HepG2 (cell line): ENCODE results near the gene OTUB2. TPM values are rescaled to one million over a fixed set of nuclear protein-coding genes. Genes with fewer than 3 reads are reported as not detected.
A peak's percentile ranks its signal among the peaks of the same experiment; 100 is the strongest.

ENCODE experiments used
- ATAC-seq: fragments of 200-7000 bp; cut with Tn5 transposase; 3 replicates; pipeline ENCODE4 v1.9.1; 2020; ENCODE audit warnings: mild to moderate bottlenecking, moderate library complexity
- BruUV-seq: library from RNA; stranded (reverse); fragments of 400-500 nt; replicated peaks from 2 replicates; lab custom pipeline; 2021; lab: Mats Ljungman, UMichigan
- CTCF ChIA-PET: fragments of 300-600 bp; formaldehyde crosslinking; extraction: SDS; loops from one replicate; lab custom pipeline; 2021; ENCODE audit warnings: low total read pairs, inconsistent platforms, low intra/inter-chr PET ratio; lab: Yijun Ruan, JAX
- POLR2A ChIA-PET: fragments of 350-600 bp; sonication (Branson Sonifier 250); formaldehyde crosslinking; loops from one replicate; lab custom pipeline; 2020; ENCODE audit warnings: antibody characterized with exemption, inconsistent platforms; lab: Yijun Ruan, JAX
- DNase-seq: peaks from one replicate; pipeline ENCODE4 v3.0.0-alpha.2; 2015; ENCODE audit warnings: low spot score
- FAIRE-seq: peaks from 3 replicates; lab custom pipeline; 2011; peaks lifted over from hg19 to GRCh38; lab: Jason Lieb, UNC
- H2AFZ ChIP-seq: one replicate; pipeline ENCODE4 v1.6.1; 2011; ENCODE audit warnings: low read length, inconsistent platforms
- H3K27ac ChIP-seq: fragments of 300-600 bp; 3 replicates; pipeline ENCODE4 v1.8.0; 2011; ENCODE audit warnings: mixed run types, mild to moderate bottlenecking, mixed read lengths, low read length, inconsistent platforms; ENCODE audit not compliant: insufficient read depth; ENCODE audit errors: extremely low read length
- H3K27me3 ChIP-seq, 2 experiments: fragments of 200-600 bp in 1 of 2; 2 replicates in 1 of 2; 3 replicates in 1 of 2; pipeline versions ENCODE4 v1.6.0 to v1.8.0; 2011; ENCODE audit warnings: low read length in 2 of 2, mild to moderate bottlenecking in 2 of 2, moderate library complexity in 2 of 2, inconsistent platforms in 1 of 2; ENCODE audit not compliant: insufficient read depth in 2 of 2, control insufficient read depth in 1 of 2
- H3K36me3 ChIP-seq, 2 experiments: fragments of 200-600 bp in 1 of 2; replicated peaks in 1 of 2; 2 replicates in 1 of 2; 3 replicates in 1 of 2; pipeline versions ENCODE4 v1.5.1 to v1.8.0; 2011; ENCODE audit warnings: low read length in 2 of 2, inconsistent platforms in 1 of 2; ENCODE audit not compliant: insufficient read depth in 2 of 2, control insufficient read depth in 1 of 2
- H3K4me1 ChIP-seq: 2 replicates; pipeline ENCODE4 v1.5.1; 2012; ENCODE audit warnings: low read length, inconsistent platforms; ENCODE audit not compliant: insufficient read depth
- H3K4me2 ChIP-seq: 2 replicates; pipeline ENCODE4 v1.6.0; 2011; ENCODE audit warnings: low read depth, low read length, inconsistent platforms
- H3K4me3 ChIP-seq, 3 experiments: fragments of 200-600 bp in 1 of 3; sonication (generic), shearing (Covaris generic) in 1 of 3; replicated peaks in 1 of 3; 2 replicates each; pipeline ENCODE4 v1.5.1; 2011 to 2016; ENCODE audit warnings: low read length in 3 of 3, inconsistent platforms in 2 of 3, low read depth in 2 of 3, mild to moderate bottlenecking in 2 of 3, control low read depth in 1 of 3, mixed read lengths in 1 of 3; ENCODE audit not compliant: insufficient read depth in 1 of 3
- H3K79me2 ChIP-seq: one replicate; pipeline ENCODE4 v1.6.1; 2011; ENCODE audit warnings: low read length, inconsistent platforms; ENCODE audit not compliant: insufficient read depth
- H3K9ac ChIP-seq: 2 replicates; pipeline ENCODE4 v1.6.0; 2011; ENCODE audit warnings: mild to moderate bottlenecking, low read depth, low read length, inconsistent platforms; ENCODE audit not compliant: insufficient read depth
- H3K9me3 ChIP-seq: 2 replicates; pipeline ENCODE4 v1.5.1; 2012; ENCODE audit warnings: mild to moderate bottlenecking, low read length
- H4K20me1 ChIP-seq: 2 replicates; pipeline ENCODE4 v1.6.0; 2011; ENCODE audit warnings: inconsistent platforms, mild to moderate bottlenecking, low read length, moderate library complexity; ENCODE audit not compliant: insufficient read depth
- BHLHE40 ChIP-seq: IDR thresholded peaks from 2 replicates; pipeline ENCODE4 v1.6.1; 2011; ENCODE audit warnings: low read length, improper control_type of control experiment
- CEBPB ChIP-seq: IDR thresholded peaks from 2 replicates; pipeline ENCODE4 v1.6.1; 2011; ENCODE audit warnings: low read depth, low read length, improper control_type of control experiment, borderline replicate concordance
- NR2F6 ChIP-seq, 2 experiments: IDR thresholded peaks; 2 replicates each; pipeline ENCODE4 v1.6.1; 2016; ENCODE audit warnings: antibody characterized with exemption in 1 of 2, mild to moderate bottlenecking in 1 of 2
- ZNF121 ChIP-seq: sonication (generic); formaldehyde crosslinking; IDR thresholded peaks from 2 replicates; pipeline ENCODE4 v1.5.0; 2020; ENCODE audit warnings: mild to moderate bottlenecking, missing genetic modification reagents
- ZNF597 ChIP-seq: sonication (generic); formaldehyde crosslinking; IDR thresholded peaks from 2 replicates; pipeline ENCODE4 v1.5.0; 2020; ENCODE audit warnings: missing genetic modification reagents
- ZNF614 ChIP-seq: IDR thresholded peaks from 2 replicates; pipeline ENCODE4 v1.6.1; 2018; ENCODE audit warnings: missing biosample characterization, missing genetic modification reagents, inconsistent platforms, borderline replicate concordance
- WGBS: methylation state at CpG from one replicate; pipeline ENCODE4 v1.1.6; 2017; ENCODE audit warnings: low lambda C conversion rate; 5-methylcytosine and 5-hydroxymethylcytosine counted together
- in situ Hi-C: cut with HindIII; loops from 2 replicates; pipeline ENCODE4 v1.10.0; 2017; ENCODE audit warnings: low pct_unique_long_range_greater_than_20kb; ENCODE audit not compliant: extremely low pct_ligation_motif_present
- intact Hi-C: fragments of 100-400 bp; cut with micrococcal nuclease; formaldehyde crosslinking; loops from one replicate; pipeline ENCODE4 v1.10.0; 2022; ENCODE audit not compliant: unreplicated experiment
- polyA plus RNA-seq, 8 experiments: library from polyadenylated mRNA; depleted of rRNA in 3 of 8; stranded (reverse) in 7 of 8; unstranded in 1 of 8; fragments of >200 nt; fragmentation: Illumina TruSeq in 4 of 8; extraction: Trizol in 4 of 8; gene quantifications; 2 replicates each; pipeline versions ENCODE4 v1.2.1 to v1.2.3, GENCODE V29; 2011 to 2016; ENCODE audit warnings: low read depth in 4 of 8, missing spikeins in 1 of 8, mixed read lengths in 1 of 8; ENCODE audit not compliant: insufficient read depth in 1 of 8
- total RNA-seq, 5 experiments: library from RNA; depleted of rRNA; stranded (reverse); fragments of >200 nt; fragmentation: Illumina TruSeq; extraction: Trizol; gene quantifications; 2 replicates each; pipeline ENCODE4 v1.2.3, GENCODE V29; 2016; ENCODE audit warnings: low read depth in 1 of 5

Gene OTUB2
- total and polyA plus RNA-seq, 2 of the 13 experiments (the other 11 are each of a cell fraction or from before 2014, with no cell fraction given): 2.2 to 2.4 TPM

- H3K79me2 ChIP-seq: peaks cover 2% of the 10 kb centered on the region
- FAIRE-seq (no peak), DNase-seq (no peak), ATAC-seq (no peak)
- H3K27ac ChIP-seq: no peak overlapping the region
- 97% methylated on average over 13 of the region's 14 CpGs for WGBS
- H3K36me3 ChIP-seq: 0 out of 5 replicates have a peak, but pooled peaks cover 0 to 3% of the 10 kb centered on the region in 2 experiments
- H3K4me1 ChIP-seq: peaks cover 36% of the 10 kb centered on the region
- no peak overlapping the region for H3K4me2 ChIP-seq
- in situ Hi-C loops (no loop called here), intact Hi-C loops (no loop called here)
- TF ChIP-seq CEBPB: peak; percentile 57; the same call in 1 of the 2 replicates
- TF ChIP-seq BHLHE40: no peak
- no peak overlapping the region for H3K9ac ChIP-seq
- H3K9me3 ChIP-seq: no peaks in the 10 kb centered on the region
- ChIA-PET POLR2A (no interaction called here), CTCF (no interaction called here)
- no peak overlapping the region for H3K4me3 ChIP-seq
- no peaks in the 10 kb centered on the region for H4K20me1 ChIP-seq
- no peaks in the 10 kb centered on the region for H3K27me3 ChIP-seq
- H2AFZ ChIP-seq: no peak overlapping the region
- BruUV-seq: no TSS peak
These were observed 4.4 kb downstream of the OTUB2 start for GRCh38 chr14:94030571-94030970.

- Histone ChIP-seq H3K4me3 (no peak overlapping the region), H3K9me3 (no peaks in the 10 kb centered on the region), H3K27ac (no peak overlapping the region), H3K79me2 (peaks cover 2% of the 10 kb centered on the region), H3K9ac (no peak overlapping the region), H3K27me3 (no peaks in the 10 kb centered on the region), H3K36me3 (0 out of 5 replicates have a peak, but pooled peaks cover 0 to 3% of the 10 kb centered on the region in 2 experiments), H3K4me1 (peaks cover 37% of the 10 kb centered on the region), H4K20me1 (no peaks in the 10 kb centered on the region), H3K4me2 (no peak overlapping the region), H2AFZ (no peak overlapping the region)
- no TSS peak for BruUV-seq
- POLR2A ChIA-PET: no interaction called here
- FAIRE-seq (no peak), ATAC-seq (no peak), DNase-seq (no peak)
- intact Hi-C loops (no loop called here), in situ Hi-C loops (no loop called here)
- WGBS: 95% methylated on average over 6 of the region's 8 CpGs
- CTCF ChIA-PET: no interaction called here
- no peak for TF ChIP-seq ZNF614
- 0 out of 2 replicates have a peak, but pooled peaks have one; percentile 42 for TF ChIP-seq ZNF121 (CRISPR knock-in tag)
- no peak for TF ChIP-seq NR2F6 (IDR thresholded peaks at IDR 0.05)
- no peak for TF ChIP-seq NR2F6 (CRISPR knock-in tag; IDR thresholded peaks at IDR 0.05)
- TF ChIP-seq ZNF597: no peak
These were observed 5.2 kb downstream of the OTUB2 start for GRCh38 chr14:94031161-94031882.
